NT2/D1 (cell line): Measurements from ENCODE around the gene VWA2.

ENCODE experiments used
- DNase-seq: peaks from one replicate; pipeline ENCODE4 v3.0.0-alpha.2; 2011; ENCODE audit warnings: low read depth, low spot score
- H3K27me3 ChIP-seq: 2 replicates; pipeline ENCODE4 v1.6.0; 2011; ENCODE audit warnings: mild to moderate bottlenecking; ENCODE audit not compliant: insufficient read length, insufficient read depth
- H3K36me3 ChIP-seq: 2 replicates; pipeline ENCODE4 v1.6.1; 2011; ENCODE audit warnings: mild to moderate bottlenecking, low read length, mixed read lengths; ENCODE audit not compliant: insufficient read depth, insufficient read length
- H3K4me1 ChIP-seq: 2 replicates; pipeline ENCODE4 v1.5.1; 2011; ENCODE audit not compliant: insufficient read depth, insufficient read length
- H3K4me3 ChIP-seq: 2 replicates; pipeline ENCODE4 v1.5.1; 2011; ENCODE audit warnings: low read depth; ENCODE audit not compliant: insufficient read length
- H3K9ac ChIP-seq: 2 replicates; pipeline ENCODE4 v1.6.0; 2011; ENCODE audit warnings: low read depth; ENCODE audit not compliant: insufficient read length
- H3K9me3 ChIP-seq: 2 replicates; pipeline ENCODE4 v1.5.1; 2011; ENCODE audit warnings: mild to moderate bottlenecking, low read length; ENCODE audit not compliant: insufficient read depth
- SUZ12 ChIP-seq: IDR thresholded peaks from 2 replicates; pipeline ENCODE4 v1.6.1; 2011; ENCODE audit not compliant: insufficient read length, insufficient read depth; ENCODE audit errors: extremely low read depth
- YY1 ChIP-seq: IDR thresholded peaks from 2 replicates; pipeline ENCODE4 v1.6.1; 2011; ENCODE audit not compliant: insufficient read length, insufficient read depth
- ZNF274 ChIP-seq: IDR thresholded peaks from 2 replicates; pipeline ENCODE4 v1.6.1; 2011; ENCODE audit warnings: mild to moderate bottlenecking, low read depth, low read length

Gene VWA2

DNA sequence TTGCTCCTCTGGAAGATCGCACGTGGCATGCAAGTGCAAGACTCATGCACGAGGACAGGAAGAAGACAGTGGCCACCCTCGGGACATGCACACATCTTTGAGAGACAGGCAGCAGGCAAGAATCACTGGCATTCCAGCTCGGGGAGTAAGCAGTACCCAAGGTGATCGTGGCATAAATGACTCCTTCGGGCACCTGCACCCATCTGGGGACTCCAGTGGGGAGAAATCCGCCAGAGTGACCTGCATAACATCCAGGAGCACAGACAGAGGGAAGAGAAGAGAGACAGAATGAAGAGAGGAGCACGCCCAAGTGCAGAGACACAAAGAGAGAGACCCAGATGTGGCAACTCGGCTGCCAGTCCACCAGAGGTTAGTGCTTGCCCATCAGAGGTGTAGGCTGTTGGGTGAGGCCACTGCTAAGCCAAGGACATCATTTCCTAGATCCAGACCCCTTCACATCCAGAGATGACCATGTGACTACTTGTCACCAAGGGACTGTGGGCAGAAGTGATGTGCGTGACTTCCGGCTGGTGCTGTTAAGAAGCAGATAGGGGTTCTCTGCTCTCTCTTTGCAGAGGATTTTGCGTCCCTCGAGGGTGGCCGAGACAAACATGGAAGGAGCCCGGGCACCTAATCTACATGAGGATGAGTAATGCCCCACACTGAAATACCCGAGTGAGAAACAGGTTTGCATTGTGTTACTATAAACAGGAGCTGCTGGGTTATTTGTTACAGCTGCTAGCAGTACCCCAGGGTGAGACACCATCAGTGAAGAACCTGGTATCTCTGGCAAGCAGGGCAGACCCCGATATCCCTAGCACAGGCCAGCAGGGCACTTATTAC lies 80.6 kb downstream of the VWA2 start:
- Histone ChIP-seq H3K36me3 (no peaks in the 10 kb centered on the region), H3K27me3 (no peaks in the 10 kb centered on the region), H3K4me1 (peaks cover 4% of the 10 kb centered on the region), H3K4me3 (no peak overlapping the region), H3K9me3 (no peaks in the 10 kb centered on the region), H3K9ac (no peak overlapping the region)
- TF ChIP-seq ZNF274 (no peak), YY1 (no peak), SUZ12 (no peak)
- no peak for DNase-seq

GRCh38 chr10:114320249-114321116 lies 81.4 kb downstream of the VWA2 start:
- H3K36me3 ChIP-seq = peaks cover 4% of the 10 kb centered on the region
- no peak for DNase-seq
- H3K4me3 ChIP-seq = no peak overlapping the region
- no peaks in the 10 kb centered on the region for H3K9me3 ChIP-seq
- no peak for TF ChIP-seq ZNF274
- no peak for TF ChIP-seq YY1
- TF ChIP-seq SUZ12 = no peak
- no peak overlapping the region for H3K9ac ChIP-seq
- no peaks in the 10 kb centered on the region for H3K27me3 ChIP-seq
- H3K4me1 ChIP-seq = peaks cover 4% of the 10 kb centered on the region

DNA sequence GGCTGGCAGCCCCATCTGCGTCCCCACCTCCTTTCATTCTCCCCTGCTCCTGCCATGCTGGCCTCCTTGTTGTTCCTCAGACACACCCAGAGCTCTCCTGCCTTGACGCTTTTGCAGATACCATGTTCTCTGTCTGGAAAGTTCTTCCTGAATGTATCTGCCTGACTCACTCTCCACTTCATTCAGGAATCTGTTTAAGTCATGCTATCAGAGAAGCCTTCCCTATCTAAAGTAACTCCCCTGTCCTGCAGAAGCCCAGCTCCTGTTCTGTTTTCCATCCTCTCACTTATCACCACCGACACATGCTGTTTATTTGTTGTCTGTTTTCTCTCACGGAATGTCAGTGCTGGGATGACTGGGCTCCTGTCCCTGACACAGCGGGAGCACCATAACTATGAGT lies 83.3 kb downstream of the VWA2 start:
- Histone ChIP-seq H3K4me3 (no peak overlapping the region), H3K4me1 (peaks cover 4% of the 10 kb centered on the region), H3K9me3 (no peaks in the 10 kb centered on the region), H3K9ac (no peak overlapping the region), H3K36me3 (peaks cover 9% of the 10 kb centered on the region), H3K27me3 (no peaks in the 10 kb centered on the region)
- DNase-seq = no peak
- TF ChIP-seq SUZ12 (no peak), ZNF274 (no peak), YY1 (no peak)

- peaks cover 10% of the 10 kb centered on the region for H3K36me3 ChIP-seq
- H3K4me3 ChIP-seq = no peak overlapping the region
- no peak for TF ChIP-seq SUZ12
- H3K4me1 ChIP-seq = peaks cover 4% of the 10 kb centered on the region
- no peak for DNase-seq
- H3K27me3 ChIP-seq = no peaks in the 10 kb centered on the region
- H3K9me3 ChIP-seq = no peaks in the 10 kb centered on the region
- no peak overlapping the region for H3K9ac ChIP-seq
These were observed 84.0 kb downstream of the VWA2 start for GRCh38 chr10:114323023-114323422.

DNA sequence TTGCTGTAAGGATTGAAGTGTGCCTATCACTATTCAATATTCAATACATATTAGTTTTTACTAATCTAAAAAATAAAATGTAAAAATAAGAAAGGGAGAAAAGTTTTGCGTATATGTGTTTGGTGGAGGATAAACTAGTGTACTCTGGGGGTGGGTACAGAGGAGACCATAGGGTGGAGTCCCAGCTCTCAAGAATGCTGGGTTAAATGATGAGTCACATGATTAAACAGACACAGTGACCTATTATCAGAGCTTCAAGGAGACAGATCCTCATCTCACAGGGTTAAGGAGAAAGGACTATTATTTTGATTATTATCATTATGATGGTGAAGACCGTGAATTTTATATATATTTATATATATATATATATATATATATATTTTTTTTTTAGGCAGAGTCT lies 87.7 kb downstream of the VWA2 start:
- no peak overlapping the region for H3K4me3 ChIP-seq
- no peaks in the 10 kb centered on the region for H3K9me3 ChIP-seq
- TF ChIP-seq YY1 (no peak), SUZ12 (no peak), ZNF274 (no peak)

DNA sequence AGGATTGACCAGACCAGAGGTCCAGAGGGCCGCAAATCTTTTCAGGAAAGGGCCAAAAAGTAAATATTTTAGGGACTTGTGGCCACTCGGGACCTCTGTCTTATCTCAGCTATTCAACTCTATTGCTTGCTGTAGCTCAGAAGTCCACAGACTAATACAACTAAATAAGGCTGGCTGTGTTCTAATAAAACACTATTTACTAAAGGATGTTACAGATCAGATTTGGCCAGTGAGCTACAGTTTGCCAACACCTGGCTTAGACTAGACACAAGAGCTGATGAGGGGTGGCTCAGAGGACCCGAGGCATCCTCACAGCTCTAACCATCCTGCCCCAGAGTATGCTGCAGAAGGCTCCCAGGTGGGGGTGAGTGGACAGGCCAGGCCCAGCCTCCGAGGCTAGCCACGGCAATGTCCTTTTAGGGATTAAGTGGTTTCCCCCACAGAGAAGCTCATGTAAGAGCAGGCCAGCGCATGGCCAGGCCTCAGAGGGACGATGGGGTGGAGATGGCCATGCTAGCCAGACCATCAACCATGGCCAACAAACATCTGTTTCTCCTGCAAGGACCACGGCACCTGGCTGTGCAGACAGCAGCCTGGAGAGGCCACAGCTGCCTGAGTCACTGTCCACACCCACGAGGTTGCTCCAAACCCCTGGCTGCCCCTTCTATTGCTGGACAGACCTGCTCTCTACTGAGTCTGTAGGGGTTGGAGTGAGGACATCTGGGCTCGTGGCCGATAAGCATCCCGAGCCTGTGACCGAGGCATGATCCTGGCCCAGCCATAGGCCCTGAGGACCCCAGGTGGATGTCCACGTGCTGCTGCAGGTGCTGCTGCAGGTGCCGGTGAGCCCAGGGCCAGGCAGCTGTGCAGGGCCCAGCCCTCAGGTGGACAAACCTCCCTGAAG lies 88.7 kb downstream of the VWA2 start:
- no peak for TF ChIP-seq SUZ12
- no peak for TF ChIP-seq ZNF274
- no peak for TF ChIP-seq YY1
- Histone ChIP-seq H3K9me3 (no peaks in the 10 kb centered on the region), H3K9ac (no peak overlapping the region), H3K4me3 (no peak overlapping the region), H3K4me1 (peaks cover 5% of the 10 kb centered on the region), H3K36me3 (peaks cover 26% of the 10 kb centered on the region), H3K27me3 (no peaks in the 10 kb centered on the region)
- no peak for DNase-seq

More for the DNA sequence above, 87.7 kb downstream of the VWA2 start:
- H3K27me3 ChIP-seq = no peaks in the 10 kb centered on the region
- peaks cover 23% of the 10 kb centered on the region for H3K36me3 ChIP-seq
- peaks cover 2% of the 10 kb centered on the region for H3K4me1 ChIP-seq
- no peak overlapping the region for H3K9ac ChIP-seq
- no peak for DNase-seq

- no peak for DNase-seq
- TF ChIP-seq ZNF274 (no peak), YY1 (no peak), SUZ12 (no peak)
- no peaks in the 10 kb centered on the region for H3K9me3 ChIP-seq
- no peak overlapping the region for H3K4me3 ChIP-seq
- no peak overlapping the region for H3K9ac ChIP-seq
- H3K4me1 ChIP-seq = peaks cover 5% of the 10 kb centered on the region
- no peaks in the 10 kb centered on the region for H3K27me3 ChIP-seq
- peaks cover 26% of the 10 kb centered on the region for H3K36me3 ChIP-seq
These were observed 89.4 kb downstream of the VWA2 start for GRCh38 chr10:114328441-114328812.
